K562 (cell line): Measurements from ENCODE around the gene ABCG1. TPM values are rescaled to one million over a fixed set of nuclear protein-coding genes. Genes with fewer than 3 reads are reported as not detected.

ENCODE experiments used
- PHF20 ChIP-seq: fragments of 450-650 bp; IDR thresholded peaks from 2 replicates; pipeline ENCODE4 v1.6.1; 2018; ENCODE audit not compliant: partially characterized antibody
- RBM22 ChIP-seq: fragments of 200-400 bp; formaldehyde crosslinking; IDR thresholded peaks from 2 replicates; pipeline ENCODE4 v1.6.1; 2018; ENCODE audit warnings: low read length, low read depth; ENCODE audit not compliant: poor library complexity, severe bottlenecking
- SAP30 ChIP-seq: fragments of 200-600 bp; sonication (generic); IDR thresholded peaks from 2 replicates; pipeline ENCODE4 v1.6.1; 2012; ENCODE audit warnings: borderline replicate concordance, low read depth, mild to moderate bottlenecking, moderate library complexity, low read length, control low read depth, inconsistent platforms; ENCODE audit not compliant: insufficient read depth, poor library complexity, severe bottlenecking
- ZNF324 ChIP-seq: fragments of 250-450 bp; sonication (Bioruptor Pico); IDR thresholded peaks from 2 replicates; pipeline ENCODE4 v1.4.0; 2020; ENCODE audit warnings: mild to moderate bottlenecking
- polyA plus RNA-seq, 8 experiments: library from polyadenylated mRNA; depleted of rRNA in 4 of 8; stranded (reverse) in 5 of 8; unstranded in 3 of 8; fragments of >200 nt; fragmentation: Nextera tagmentation in 2 of 8; fragmentation: Illumina TruSeq in 1 of 8; extraction: Ambion mirVana in 2 of 8; extraction: Trizol in 1 of 8; gene quantifications; 2 replicates each; pipeline versions ENCODE4 v1.2.1 to v1.2.3, GENCODE V29; 2011 to 2014; ENCODE audit warnings: inconsistent platforms in 1 of 8, missing spikeins in 1 of 8
- total RNA-seq, 7 experiments: library from RNA; depleted of rRNA in 6 of 7; stranded (reverse); fragments of >200 nt in 6 of 7; fragmentation: Illumina TruSeq in 2 of 7; extraction: Trizol in 2 of 7; gene quantifications; 2 replicates each; pipeline versions ENCODE4 v1.2.1 to v1.2.3, GENCODE V29; 2011 to 2021; ENCODE audit warnings: low replicate concordance in 1 of 7
- TF ChIP-seq, protein P1 (sequence below): fragments of 200-600 bp; sonication (generic); IDR thresholded peaks from one replicate; pipeline ENCODE4 v1.6.1; 2012; ENCODE audit warnings: mild to moderate bottlenecking, low read depth, low read length, inconsistent platforms
- TF ChIP-seq, protein P2 (sequence below): fragments of 450-650 bp; formaldehyde crosslinking; conservative IDR thresholded peaks from 2 replicates; pipeline ENCODE4 v1.4.0; 2022; ENCODE audit warnings: mild to moderate bottlenecking, missing genetic modification characterization

The ABCG1 gene
- total and polyA plus RNA-seq, 9 of the 15 experiments (the other 6 are each of a cell fraction or from before 2014, with no cell fraction given) = 0.04 to 0.09 TPM; not detected in 7

DNA sequence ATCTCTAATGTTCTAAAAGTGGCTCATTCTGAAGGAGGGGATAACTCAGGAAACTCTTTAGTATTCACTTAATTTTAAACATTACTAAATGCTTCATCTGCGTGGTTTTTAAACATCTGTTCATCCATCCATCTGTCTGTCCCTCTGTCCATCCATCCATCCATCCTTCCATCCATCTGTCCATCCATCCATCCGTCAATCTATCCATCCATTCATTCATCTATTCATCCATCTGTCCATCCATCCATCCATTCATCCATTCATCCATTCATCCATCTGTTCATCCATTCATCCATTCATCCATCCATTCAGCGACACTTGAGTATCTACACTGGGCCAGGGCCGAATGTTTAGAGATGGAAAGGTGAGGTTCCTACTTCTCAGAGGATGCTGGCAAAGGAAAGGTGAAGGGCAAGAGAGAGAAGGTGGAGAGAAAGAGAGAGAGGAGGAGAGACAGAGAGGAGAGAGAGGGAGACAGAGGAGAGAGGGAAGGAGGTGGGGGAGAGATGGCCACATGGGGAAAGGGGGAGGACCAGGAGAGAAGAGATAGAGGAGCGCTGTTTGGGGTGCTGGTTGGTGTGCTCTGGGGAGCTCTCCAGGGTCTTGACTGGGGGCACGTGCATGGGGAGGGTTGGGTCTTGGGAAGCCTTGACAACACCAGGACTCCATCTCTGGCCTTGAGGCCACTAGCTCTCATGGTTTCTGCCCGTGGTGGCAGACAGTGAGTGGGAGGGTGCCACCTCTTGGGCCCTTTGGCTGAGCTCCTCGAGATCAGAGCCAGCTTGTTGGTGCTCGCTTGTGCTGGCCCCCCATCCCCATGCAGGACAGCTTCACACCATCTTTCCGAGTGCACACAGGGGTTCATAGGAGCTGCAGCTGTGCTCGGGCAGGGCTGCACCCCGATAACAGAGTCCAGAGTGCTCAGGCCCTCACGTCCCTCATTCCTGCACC, 45.6 kb downstream of the ABCG1 start (continued):
- TF ChIP-seq, protein P1, sequence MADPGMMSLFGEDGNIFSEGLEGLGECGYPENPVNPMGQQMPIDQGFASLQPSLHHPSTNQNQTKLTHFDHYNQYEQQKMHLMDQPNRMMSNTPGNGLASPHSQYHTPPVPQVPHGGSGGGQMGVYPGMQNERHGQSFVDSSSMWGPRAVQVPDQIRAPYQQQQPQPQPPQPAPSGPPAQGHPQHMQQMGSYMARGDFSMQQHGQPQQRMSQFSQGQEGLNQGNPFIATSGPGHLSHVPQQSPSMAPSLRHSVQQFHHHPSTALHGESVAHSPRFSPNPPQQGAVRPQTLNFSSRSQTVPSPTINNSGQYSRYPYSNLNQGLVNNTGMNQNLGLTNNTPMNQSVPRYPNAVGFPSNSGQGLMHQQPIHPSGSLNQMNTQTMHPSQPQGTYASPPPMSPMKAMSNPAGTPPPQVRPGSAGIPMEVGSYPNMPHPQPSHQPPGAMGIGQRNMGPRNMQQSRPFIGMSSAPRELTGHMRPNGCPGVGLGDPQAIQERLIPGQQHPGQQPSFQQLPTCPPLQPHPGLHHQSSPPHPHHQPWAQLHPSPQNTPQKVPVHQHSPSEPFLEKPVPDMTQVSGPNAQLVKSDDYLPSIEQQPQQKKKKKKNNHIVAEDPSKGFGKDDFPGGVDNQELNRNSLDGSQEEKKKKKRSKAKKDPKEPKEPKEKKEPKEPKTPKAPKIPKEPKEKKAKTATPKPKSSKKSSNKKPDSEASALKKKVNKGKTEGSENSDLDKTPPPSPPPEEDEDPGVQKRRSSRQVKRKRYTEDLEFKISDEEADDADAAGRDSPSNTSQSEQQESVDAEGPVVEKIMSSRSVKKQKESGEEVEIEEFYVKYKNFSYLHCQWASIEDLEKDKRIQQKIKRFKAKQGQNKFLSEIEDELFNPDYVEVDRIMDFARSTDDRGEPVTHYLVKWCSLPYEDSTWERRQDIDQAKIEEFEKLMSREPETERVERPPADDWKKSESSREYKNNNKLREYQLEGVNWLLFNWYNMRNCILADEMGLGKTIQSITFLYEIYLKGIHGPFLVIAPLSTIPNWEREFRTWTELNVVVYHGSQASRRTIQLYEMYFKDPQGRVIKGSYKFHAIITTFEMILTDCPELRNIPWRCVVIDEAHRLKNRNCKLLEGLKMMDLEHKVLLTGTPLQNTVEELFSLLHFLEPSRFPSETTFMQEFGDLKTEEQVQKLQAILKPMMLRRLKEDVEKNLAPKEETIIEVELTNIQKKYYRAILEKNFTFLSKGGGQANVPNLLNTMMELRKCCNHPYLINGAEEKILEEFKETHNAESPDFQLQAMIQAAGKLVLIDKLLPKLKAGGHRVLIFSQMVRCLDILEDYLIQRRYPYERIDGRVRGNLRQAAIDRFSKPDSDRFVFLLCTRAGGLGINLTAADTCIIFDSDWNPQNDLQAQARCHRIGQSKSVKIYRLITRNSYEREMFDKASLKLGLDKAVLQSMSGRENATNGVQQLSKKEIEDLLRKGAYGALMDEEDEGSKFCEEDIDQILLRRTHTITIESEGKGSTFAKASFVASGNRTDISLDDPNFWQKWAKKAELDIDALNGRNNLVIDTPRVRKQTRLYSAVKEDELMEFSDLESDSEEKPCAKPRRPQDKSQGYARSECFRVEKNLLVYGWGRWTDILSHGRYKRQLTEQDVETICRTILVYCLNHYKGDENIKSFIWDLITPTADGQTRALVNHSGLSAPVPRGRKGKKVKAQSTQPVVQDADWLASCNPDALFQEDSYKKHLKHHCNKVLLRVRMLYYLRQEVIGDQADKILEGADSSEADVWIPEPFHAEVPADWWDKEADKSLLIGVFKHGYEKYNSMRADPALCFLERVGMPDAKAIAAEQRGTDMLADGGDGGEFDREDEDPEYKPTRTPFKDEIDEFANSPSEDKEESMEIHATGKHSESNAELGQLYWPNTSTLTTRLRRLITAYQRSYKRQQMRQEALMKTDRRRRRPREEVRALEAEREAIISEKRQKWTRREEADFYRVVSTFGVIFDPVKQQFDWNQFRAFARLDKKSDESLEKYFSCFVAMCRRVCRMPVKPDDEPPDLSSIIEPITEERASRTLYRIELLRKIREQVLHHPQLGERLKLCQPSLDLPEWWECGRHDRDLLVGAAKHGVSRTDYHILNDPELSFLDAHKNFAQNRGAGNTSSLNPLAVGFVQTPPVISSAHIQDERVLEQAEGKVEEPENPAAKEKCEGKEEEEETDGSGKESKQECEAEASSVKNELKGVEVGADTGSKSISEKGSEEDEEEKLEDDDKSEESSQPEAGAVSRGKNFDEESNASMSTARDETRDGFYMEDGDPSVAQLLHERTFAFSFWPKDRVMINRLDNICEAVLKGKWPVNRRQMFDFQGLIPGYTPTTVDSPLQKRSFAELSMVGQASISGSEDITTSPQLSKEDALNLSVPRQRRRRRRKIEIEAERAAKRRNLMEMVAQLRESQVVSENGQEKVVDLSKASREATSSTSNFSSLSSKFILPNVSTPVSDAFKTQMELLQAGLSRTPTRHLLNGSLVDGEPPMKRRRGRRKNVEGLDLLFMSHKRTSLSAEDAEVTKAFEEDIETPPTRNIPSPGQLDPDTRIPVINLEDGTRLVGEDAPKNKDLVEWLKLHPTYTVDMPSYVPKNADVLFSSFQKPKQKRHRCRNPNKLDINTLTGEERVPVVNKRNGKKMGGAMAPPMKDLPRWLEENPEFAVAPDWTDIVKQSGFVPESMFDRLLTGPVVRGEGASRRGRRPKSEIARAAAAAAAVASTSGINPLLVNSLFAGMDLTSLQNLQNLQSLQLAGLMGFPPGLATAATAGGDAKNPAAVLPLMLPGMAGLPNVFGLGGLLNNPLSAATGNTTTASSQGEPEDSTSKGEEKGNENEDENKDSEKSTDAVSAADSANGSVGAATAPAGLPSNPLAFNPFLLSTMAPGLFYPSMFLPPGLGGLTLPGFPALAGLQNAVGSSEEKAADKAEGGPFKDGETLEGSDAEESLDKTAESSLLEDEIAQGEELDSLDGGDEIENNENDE = no peak
- TF ChIP-seq RBM22 (no peak), PHF20 (no peak), SAP30 (no peak), ZNF324 (CRISPR knock-in tag) (no peak)
- TF ChIP-seq, protein P2, sequence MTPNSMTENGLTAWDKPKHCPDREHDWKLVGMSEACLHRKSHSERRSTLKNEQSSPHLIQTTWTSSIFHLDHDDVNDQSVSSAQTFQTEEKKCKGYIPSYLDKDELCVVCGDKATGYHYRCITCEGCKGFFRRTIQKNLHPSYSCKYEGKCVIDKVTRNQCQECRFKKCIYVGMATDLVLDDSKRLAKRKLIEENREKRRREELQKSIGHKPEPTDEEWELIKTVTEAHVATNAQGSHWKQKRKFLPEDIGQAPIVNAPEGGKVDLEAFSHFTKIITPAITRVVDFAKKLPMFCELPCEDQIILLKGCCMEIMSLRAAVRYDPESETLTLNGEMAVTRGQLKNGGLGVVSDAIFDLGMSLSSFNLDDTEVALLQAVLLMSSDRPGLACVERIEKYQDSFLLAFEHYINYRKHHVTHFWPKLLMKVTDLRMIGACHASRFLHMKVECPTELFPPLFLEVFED (CRISPR knock-in tag) = 0 out of 2 replicates have a peak, but pooled peaks have one; percentile 15
